ENCODE results near the gene SH3BP5. TPM values are rescaled to one million over a fixed set of nuclear protein-coding genes. Genes with fewer than 3 reads are reported as not detected.

SH3BP5 gene
- total RNA-seq, 2 experiments from 2014 or later = 2.4 TPM

DNA sequence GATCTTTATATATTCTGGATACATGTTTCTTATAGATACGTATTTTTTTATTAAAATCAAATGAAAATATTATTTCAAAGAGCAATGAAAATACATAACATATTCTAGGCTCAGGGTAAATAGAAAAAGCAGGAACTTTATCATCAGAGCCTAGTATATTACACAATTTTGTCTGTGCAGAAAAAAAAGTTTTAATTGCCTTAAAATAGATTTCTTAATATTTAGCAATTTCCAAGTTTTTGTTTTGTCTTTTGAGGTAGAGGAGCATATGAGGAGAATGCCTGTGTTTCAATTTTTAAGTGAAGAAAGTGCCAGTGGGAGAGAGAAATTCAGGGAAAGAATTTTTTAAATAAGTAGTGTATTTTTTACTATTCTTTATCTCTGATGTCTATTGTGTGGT, 115.9 kb downstream of the SH3BP5 start:
- no peaks in the 10 kb centered on the region for H3K9me3 Mint-ChIP-seq
- peaks cover 18% of the 10 kb centered on the region for H3K36me3 Mint-ChIP-seq
- no peak overlapping the region for H3K4me3 Mint-ChIP-seq
- H3K27ac Mint-ChIP-seq = no peak overlapping the region
- no peak for DNase-seq
- peaks cover 14% of the 10 kb centered on the region for H3K4me1 Mint-ChIP-seq
- no peaks in the 10 kb centered on the region for H3K27me3 Mint-ChIP-seq

DNA sequence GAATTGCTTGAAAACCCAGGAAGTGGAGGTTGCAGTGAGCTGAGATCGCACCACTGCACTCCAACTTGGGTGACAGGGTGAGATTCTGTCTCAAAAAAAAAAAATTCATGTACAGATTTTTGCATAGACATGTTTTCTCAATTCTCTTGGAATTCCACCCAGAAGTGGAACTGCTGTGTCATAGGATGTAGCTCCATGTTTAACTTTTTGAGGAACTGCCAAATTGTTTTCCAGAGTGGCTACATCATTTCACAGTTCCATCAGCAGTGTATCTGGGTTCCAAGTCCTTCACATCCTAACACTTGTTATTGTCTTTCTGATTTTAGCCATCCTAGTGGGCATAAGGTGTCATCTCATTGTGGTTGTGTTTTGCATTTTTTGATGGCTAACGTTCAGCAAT, 116.4 kb downstream of the SH3BP5 start:
- no peak for DNase-seq
- Mint-ChIP-seq H3K36me3 (peaks cover 18% of the 10 kb centered on the region), H3K9me3 (no peaks in the 10 kb centered on the region), H3K27me3 (no peaks in the 10 kb centered on the region), H3K4me3 (no peak overlapping the region), H3K4me1 (peaks cover 14% of the 10 kb centered on the region), H3K27ac (no peak overlapping the region)

DNA sequence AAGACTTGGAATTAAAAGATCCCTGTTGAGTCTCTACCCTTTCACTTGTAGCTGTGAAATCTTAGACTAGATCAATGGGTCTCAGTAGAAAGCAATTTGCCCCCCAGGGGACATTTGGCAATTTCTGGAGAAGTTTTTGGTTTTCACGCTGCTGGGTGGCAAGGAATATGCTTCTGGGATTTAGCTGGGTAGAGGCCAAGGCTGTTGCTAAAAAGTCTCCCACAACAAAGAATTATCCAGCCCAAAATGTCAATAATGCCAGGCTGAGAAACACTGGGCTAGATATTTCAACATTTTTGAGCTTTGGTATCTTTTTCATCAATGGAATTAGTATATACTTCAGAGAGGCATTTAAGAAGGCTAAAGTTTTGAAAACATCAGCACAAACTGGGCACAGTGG, 117.6 kb downstream of the SH3BP5 start:
- no peak overlapping the region for H3K27ac Mint-ChIP-seq
- H3K36me3 Mint-ChIP-seq = peaks cover 15% of the 10 kb centered on the region
- H3K4me1 Mint-ChIP-seq = peaks cover 12% of the 10 kb centered on the region
- H3K27me3 Mint-ChIP-seq = no peaks in the 10 kb centered on the region
- H3K4me3 Mint-ChIP-seq = no peak overlapping the region
- no peak for DNase-seq
- no peaks in the 10 kb centered on the region for H3K9me3 Mint-ChIP-seq

DNA sequence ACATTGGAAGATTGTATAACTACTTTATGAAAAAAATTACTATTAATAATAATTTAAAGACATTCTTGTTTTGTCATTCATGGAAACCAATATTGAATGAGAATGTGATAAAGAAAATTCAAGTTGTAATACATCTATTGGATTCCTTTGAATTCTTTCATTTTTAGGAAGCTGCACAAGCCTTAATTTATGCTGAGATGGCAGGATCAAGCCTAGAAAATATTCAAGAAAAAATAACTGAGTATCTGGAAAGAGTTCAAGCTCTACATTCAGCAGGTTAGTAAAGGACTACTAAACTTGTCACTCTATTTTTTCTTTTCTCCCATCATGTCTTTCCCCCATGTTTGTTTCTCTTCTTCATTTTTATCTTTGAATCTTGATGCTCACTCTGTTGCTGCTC, 120.4 kb downstream of the SH3BP5 start:
- H3K4me1 Mint-ChIP-seq = peaks cover 23% of the 10 kb centered on the region
- no peak overlapping the region for H3K27ac Mint-ChIP-seq
- H3K4me3 Mint-ChIP-seq = no peak overlapping the region
- peaks cover 11% of the 10 kb centered on the region for H3K36me3 Mint-ChIP-seq
- no peaks in the 10 kb centered on the region for H3K27me3 Mint-ChIP-seq
- H3K9me3 Mint-ChIP-seq = no peaks in the 10 kb centered on the region
- no peak for DNase-seq

DNA sequence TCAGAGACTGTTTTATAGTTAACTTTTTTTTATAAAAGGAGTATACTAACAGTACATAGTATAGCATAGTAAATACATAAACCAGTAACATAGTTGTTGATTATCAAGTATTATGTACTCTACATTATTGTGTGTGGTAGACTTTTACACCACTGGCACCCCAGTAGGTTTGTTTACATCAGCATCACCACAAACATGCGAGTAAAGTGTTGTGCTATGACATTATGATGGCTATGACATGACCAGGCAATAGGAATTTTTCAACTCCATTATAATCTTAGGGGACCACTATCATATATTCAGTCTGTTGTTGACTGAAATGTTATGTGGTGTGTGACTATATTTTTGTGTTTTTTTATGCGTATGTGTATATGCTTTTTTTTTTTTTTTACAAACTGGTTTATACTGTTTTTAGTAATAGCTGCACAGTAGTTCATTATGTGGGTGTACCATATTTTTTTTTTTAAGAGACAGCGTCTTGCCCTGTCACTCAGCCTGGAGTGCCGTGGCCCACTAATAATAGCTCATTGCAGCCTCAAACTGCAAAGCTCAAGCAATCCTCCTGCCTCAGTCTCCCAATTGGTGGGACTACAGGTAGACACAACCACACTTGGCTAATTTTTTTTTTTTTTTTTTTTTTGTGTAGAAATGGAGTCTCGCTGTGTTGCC, 124.4 kb downstream of the SH3BP5 start:
- peaks cover 22% of the 10 kb centered on the region for H3K4me1 Mint-ChIP-seq
- H3K27me3 Mint-ChIP-seq = no peaks in the 10 kb centered on the region
- peaks cover 2% of the 10 kb centered on the region for H3K36me3 Mint-ChIP-seq
- H3K4me3 Mint-ChIP-seq = peak overlapping the region; percentile 69
- H3K9me3 Mint-ChIP-seq = no peaks in the 10 kb centered on the region
- no peak overlapping the region for H3K27ac Mint-ChIP-seq
- no peak for DNase-seq

DNA sequence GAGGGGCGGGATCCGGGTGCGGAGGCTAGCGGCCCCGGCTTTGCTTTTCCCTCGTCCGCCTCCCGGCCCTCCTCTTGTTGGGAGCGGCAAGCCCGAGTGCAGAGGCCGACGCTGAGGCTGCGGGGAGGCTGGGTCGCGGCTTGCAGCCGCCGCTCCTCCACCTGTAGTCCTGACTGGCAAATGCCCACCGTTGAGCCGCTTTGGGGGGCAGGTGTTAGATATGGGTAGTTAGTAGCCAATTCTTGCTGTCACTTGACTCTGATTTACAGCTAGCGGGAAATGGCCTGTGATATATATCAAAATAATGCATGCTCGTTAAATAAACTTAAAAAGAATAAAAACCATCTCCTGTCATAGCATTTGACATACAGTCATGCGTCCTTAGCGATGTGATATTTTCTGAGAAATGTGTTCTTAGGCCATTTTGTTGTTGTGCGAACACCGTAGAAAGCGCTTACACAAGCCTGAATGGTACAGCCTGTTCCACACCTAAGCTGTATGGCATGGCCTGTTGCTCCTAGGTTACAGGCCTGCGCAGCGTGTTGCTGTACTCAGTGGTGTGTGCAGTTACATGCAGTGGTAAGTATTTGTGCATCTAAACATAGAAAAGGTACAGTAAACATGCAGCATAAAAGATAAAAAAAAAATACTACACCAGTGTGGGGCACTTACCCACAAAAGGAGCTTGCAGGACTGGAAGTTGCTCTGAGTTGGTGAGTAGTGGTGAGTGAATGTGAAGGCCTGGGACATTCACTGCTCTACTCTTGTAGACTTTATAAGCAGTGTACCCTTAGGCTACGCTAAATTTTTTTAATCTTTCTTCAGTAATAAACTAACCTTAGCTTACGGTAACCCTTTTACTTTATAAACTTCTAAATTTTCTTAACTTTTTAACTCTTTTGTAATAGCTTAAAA, 125.5 kb downstream of the SH3BP5 start:
- peaks cover 26% of the 10 kb centered on the region for H3K4me1 Mint-ChIP-seq

DNA sequence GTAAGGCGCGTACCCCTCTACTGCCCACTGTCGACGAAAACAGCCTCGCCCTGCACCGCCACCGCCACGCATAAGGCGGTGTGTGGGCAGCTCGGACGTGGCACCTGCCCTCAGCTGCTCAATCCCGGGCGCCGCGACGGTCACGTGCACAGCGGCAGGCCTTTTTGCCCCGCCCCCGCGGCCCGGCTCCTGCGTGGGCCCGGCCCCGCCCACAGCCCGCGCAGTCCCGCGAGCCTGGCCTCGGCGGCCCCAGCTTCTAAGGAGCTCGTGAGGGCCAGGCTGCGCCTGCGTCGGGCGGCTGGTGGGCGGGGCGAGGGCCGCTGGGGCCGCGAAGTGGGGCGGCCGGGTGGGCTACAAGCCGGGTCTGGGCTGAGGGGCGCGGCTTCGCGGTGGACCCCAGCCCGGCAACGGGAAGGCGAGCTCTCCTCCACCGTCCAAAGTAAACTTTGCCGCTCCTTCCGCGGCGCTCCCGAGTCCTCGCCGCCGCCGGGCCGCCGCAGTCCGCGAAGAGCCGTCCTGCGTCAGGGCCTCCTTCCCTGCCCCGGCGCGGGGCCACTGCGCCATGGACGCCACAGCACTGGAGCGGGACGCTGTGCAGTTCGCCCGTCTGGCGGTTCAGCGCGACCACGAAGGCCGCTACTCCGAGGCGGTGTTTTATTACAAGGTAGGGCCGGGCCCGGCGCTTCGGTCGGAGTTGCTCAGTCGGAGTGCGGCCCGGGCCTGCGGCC, 126.3 kb downstream of the SH3BP5 start, which contains the start of gene CAPN7:
TSS of gene CAPN7 (plus strand) at position 313 of the 728 bp plus-strand sequence. CDS start at position 563, 250 bp downstream.
- H3K27me3 Mint-ChIP-seq = no peaks in the 10 kb centered on the region
- peaks cover 26% of the 10 kb centered on the region for H3K4me1 Mint-ChIP-seq
- peak; percentile 98 for DNase-seq
- H3K9me3 Mint-ChIP-seq = no peaks in the 10 kb centered on the region
- peak within 1 kb of the TSS; percentile 88 for H3K27ac Mint-ChIP-seq
- no peaks in the 10 kb centered on the region for H3K36me3 Mint-ChIP-seq
- peak within 1 kb of the TSS; percentile 88 for H3K4me3 Mint-ChIP-seq

More for the DNA sequence above, 125.5 kb downstream of the SH3BP5 start:
- Mint-ChIP-seq H3K4me3 (peak overlapping the region; percentile 88), H3K36me3 (no peaks in the 10 kb centered on the region), H3K9me3 (no peaks in the 10 kb centered on the region), H3K27me3 (no peaks in the 10 kb centered on the region), H3K27ac (peak overlapping the region; percentile 81)
- DNase-seq = no peak

DNA sequence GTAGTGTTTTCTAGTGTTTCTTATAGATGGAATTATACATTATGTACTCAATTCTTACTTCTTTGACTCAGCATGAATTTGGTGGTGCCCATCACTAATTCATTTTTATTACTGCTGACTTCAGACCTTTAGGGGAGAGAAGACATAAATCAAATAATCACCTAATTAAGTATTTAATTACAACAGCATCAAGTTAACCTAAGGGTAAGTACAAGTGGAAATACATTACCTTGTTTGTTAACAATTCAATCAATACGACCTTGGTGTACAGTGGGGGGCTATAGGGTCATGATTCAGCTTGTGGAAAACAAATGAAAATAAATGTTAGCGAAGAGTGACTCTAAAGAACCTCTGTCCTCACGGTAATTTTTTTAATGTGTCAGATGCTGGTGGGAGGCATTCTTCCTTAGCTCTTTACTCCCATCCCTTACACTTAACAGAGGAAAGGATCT, 126.9 kb downstream of the SH3BP5 start:
- Mint-ChIP-seq H3K4me1 (peaks cover 26% of the 10 kb centered on the region), H3K9me3 (no peaks in the 10 kb centered on the region), H3K27ac (peak overlapping the region; percentile 88), H3K36me3 (no peaks in the 10 kb centered on the region), H3K27me3 (no peaks in the 10 kb centered on the region), H3K4me3 (peak overlapping the region; percentile 88)
- no peak for DNase-seq

Other genes with a start within 250 kb of the SH3BP5 start
- 1 to 10 TPM; 7.9 to 8.6 TPM for gene RBSN, start 233.4 kb downstream of the SH3BP5 start, total RNA-seq
- 10 to 100 TPM; 20.4 to 23.6 TPM for gene CAPN7, start 126.3 kb downstream of the SH3BP5 start, total RNA-seq
- 10 to 100 TPM; 21.9 to 26.7 TPM for gene METTL6, start 95.0 kb upstream of the SH3BP5 start, total RNA-seq
- gene EAF1, start 95.0 kb upstream of the SH3BP5 start, total RNA-seq = 10 to 100 TPM; 24.6 to 24.9 TPM
- under 1 TPM; 0.48 to 0.74 TPM for gene COLQ, start 189.1 kb upstream of the SH3BP5 start, total RNA-seq